GM12892 (cell line): Measurements from ENCODE around the gene RHBDL2.

Experiments
- POLR2A ChIP-seq: IDR thresholded peaks from 2 replicates; pipeline ENCODE4 v1.6.1; 2011; ENCODE audit warnings: low read depth, low read length, control low read depth
- TAF1 ChIP-seq: IDR thresholded peaks from 2 replicates; pipeline ENCODE4 v1.6.1; 2011; ENCODE audit warnings: low read depth, mild to moderate bottlenecking, control low read depth, low read length, borderline replicate concordance

- TF ChIP-seq POLR2A (no peak), TAF1 (no peak)
Observed at GRCh38 chr1:38898653-38899230, 42.9 kb downstream of the RHBDL2 start.
